CD14-positive monocyte (primary cell): ENCODE data around the gene GJB2. TPM values are rescaled to one million over a fixed set of nuclear protein-coding genes. Genes with fewer than 3 reads are reported as not detected.

Experiments used
- DNase-seq, 3 donors: peaks; one replicate each; pipeline ENCODE4 v3.0.0-alpha.2; 2011 to 2022
- H2AFZ ChIP-seq: 2 replicates; pipeline ENCODE4 v1.6.0; 2012; ENCODE audit warnings: mild to moderate bottlenecking, low read depth, low read length, inconsistent platforms; ENCODE audit not compliant: insufficient read depth, poor library complexity, severe bottlenecking
- H3K27ac ChIP-seq, 2 donors: 1 replicate in 1 of 2; 2 replicates in 1 of 2; pipeline ENCODE4 v1.5.1; 2012 to 2013; ENCODE audit warnings: low read length in 2 of 2, control low read depth in 1 of 2, inconsistent platforms in 1 of 2, low read depth in 1 of 2, mild to moderate bottlenecking in 1 of 2
- H3K27me3 ChIP-seq, 2 donors: one replicate each; pipeline versions ENCODE4 v1.6.0 to v1.6.1; 2011 to 2013; ENCODE audit warnings: low read length in 2 of 2; ENCODE audit not compliant: control insufficient read depth in 2 of 2, insufficient read depth in 2 of 2
- H3K36me3 ChIP-seq, 2 donors: replicated peaks in 1 of 2; 1 replicate in 1 of 2; 2 replicates in 1 of 2; pipeline versions ENCODE4 v1.5.1 to v1.6.1; 2012 to 2013; ENCODE audit warnings: low read length in 2 of 2, control low read depth in 1 of 2, inconsistent platforms in 1 of 2, mild to moderate bottlenecking in 1 of 2; ENCODE audit not compliant: insufficient read depth in 2 of 2, control insufficient read depth in 1 of 2
- H3K4me1 ChIP-seq, 2 donors: 1 replicate in 1 of 2; 2 replicates in 1 of 2; pipeline versions ENCODE4 v1.5.1 to v1.6.1; 2012 to 2013; ENCODE audit warnings: low read length in 2 of 2, control low read depth in 1 of 2, inconsistent platforms in 1 of 2, mild to moderate bottlenecking in 1 of 2, moderate library complexity in 1 of 2; ENCODE audit not compliant: insufficient read depth in 2 of 2, control insufficient read depth in 1 of 2
- H3K4me2 ChIP-seq: replicated peaks from 2 replicates; pipeline ENCODE3; 2012; ENCODE audit warnings: low read length, moderate library complexity, mild to moderate bottlenecking; ENCODE audit not compliant: poor library complexity, severe bottlenecking; ENCODE audit errors: extremely low read depth
- H3K4me3 ChIP-seq, 3 experiments: fragments of 200-600 bp in 1 of 3; sonication (generic) in 1 of 3; replicated peaks in 1 of 3; 1 replicate in 2 of 3; 2 replicates in 1 of 3; pipeline ENCODE4 v1.5.1; 2011 to 2013; ENCODE audit warnings: low read length in 3 of 3, mild to moderate bottlenecking in 3 of 3, control low read depth in 2 of 3, low read depth in 2 of 3, inconsistent platforms in 1 of 3, moderate library complexity in 1 of 3
- H3K79me2 ChIP-seq: 2 replicates; pipeline ENCODE4 v1.6.0; 2012; ENCODE audit warnings: mild to moderate bottlenecking, control low read depth, inconsistent platforms, low read length, moderate library complexity; ENCODE audit not compliant: insufficient read depth
- H3K9ac ChIP-seq: 2 replicates; pipeline ENCODE4 v1.6.0; 2017; ENCODE audit warnings: low read length, mild to moderate bottlenecking; ENCODE audit not compliant: insufficient read depth, poor library complexity, severe bottlenecking
- H3K9me3 ChIP-seq, 2 donors: replicated peaks in 1 of 2; 1 replicate in 1 of 2; 2 replicates in 1 of 2; pipeline versions ENCODE4 v1.5.1 to v1.6.1; 2012 to 2013; ENCODE audit warnings: low read length in 2 of 2, control low read depth in 1 of 2; ENCODE audit not compliant: control insufficient read depth in 1 of 2, insufficient read depth in 1 of 2
- H4K20me1 ChIP-seq: 2 replicates; pipeline ENCODE4 v1.6.0; 2012; ENCODE audit warnings: mild to moderate bottlenecking, low read length, control low read depth, moderate library complexity; ENCODE audit not compliant: insufficient read depth
- H3K27ac Mint-ChIP-seq, 7 donors: one replicate each; pipeline ENCODE4 v1.8.0; 2020; ENCODE audit warnings: mild to moderate bottlenecking in 7 of 7, mixed read lengths in 7 of 7, moderate library complexity in 6 of 7, inconsistent platforms in 2 of 7
- H3K27me3 Mint-ChIP-seq, 3 donors: one replicate each; pipeline ENCODE4 v1.8.0; 2021 to 2022; ENCODE audit warnings: low read depth in 3 of 3, mild to moderate bottlenecking in 3 of 3, mixed read lengths in 3 of 3, moderate library complexity in 3 of 3, inconsistent platforms in 1 of 3
- H3K36me3 Mint-ChIP-seq, 2 donors: one replicate each; pipeline ENCODE4 v1.8.0; 2020; ENCODE audit warnings: mixed read lengths in 2 of 2, inconsistent platforms in 1 of 2, mild to moderate bottlenecking in 1 of 2
- H3K4me1 Mint-ChIP-seq: one replicate; pipeline ENCODE4 v1.8.0; 2020; ENCODE audit warnings: mild to moderate bottlenecking, mixed read lengths
- H3K4me3 Mint-ChIP-seq, 2 donors: one replicate each; pipeline ENCODE4 v1.8.0; 2020; ENCODE audit warnings: mild to moderate bottlenecking in 2 of 2, mixed read lengths in 2 of 2, moderate library complexity in 1 of 2
- H3K9me3 Mint-ChIP-seq, 7 donors: one replicate each; pipeline ENCODE4 v1.8.0; 2020 to 2022; ENCODE audit warnings: mixed read lengths in 7 of 7, mild to moderate bottlenecking in 6 of 7, moderate library complexity in 6 of 7, inconsistent platforms in 2 of 7
- WGBS: methylation state at CpG from one replicate; pipeline ENCODE4 v1.1.5; 2013; ENCODE audit warnings: missing lambda C conversion rate; ENCODE audit not compliant: insufficient coverage; 5-methylcytosine and 5-hydroxymethylcytosine counted together
- intact Hi-C, 2 donors: fragments of 100-400 bp; cut with micrococcal nuclease; formaldehyde crosslinking; loops; one replicate each; pipeline versions ENCODE4 v1.15.0 to v1.15.1; 2023
- polyA plus RNA-seq, 3 donors: library from polyadenylated mRNA; depleted of rRNA in 1 of 3; unstranded in 2 of 3; stranded (reverse) in 1 of 3; fragments of 300-500 nt in 2 of 3; fragments of >200 nt in 1 of 3; fragmentation: Illumina TruSeq in 2 of 3; gene quantifications; 1 replicate in 2 of 3; 2 replicates in 1 of 3; pipeline ENCODE4 v1.2.3, GENCODE V29; 2012 to 2021
- TF ChIP-seq, protein P1 (sequence below): fragments of 200-600 bp; IDR thresholded peaks from one replicate; pipeline ENCODE4 v1.8.0; 2022; ENCODE audit warnings: antibody characterized with exemption, mild to moderate bottlenecking

The GJB2 gene
- polyA plus RNA-seq, 3 donors = 0.41 TPM; not detected in 2

DNA sequence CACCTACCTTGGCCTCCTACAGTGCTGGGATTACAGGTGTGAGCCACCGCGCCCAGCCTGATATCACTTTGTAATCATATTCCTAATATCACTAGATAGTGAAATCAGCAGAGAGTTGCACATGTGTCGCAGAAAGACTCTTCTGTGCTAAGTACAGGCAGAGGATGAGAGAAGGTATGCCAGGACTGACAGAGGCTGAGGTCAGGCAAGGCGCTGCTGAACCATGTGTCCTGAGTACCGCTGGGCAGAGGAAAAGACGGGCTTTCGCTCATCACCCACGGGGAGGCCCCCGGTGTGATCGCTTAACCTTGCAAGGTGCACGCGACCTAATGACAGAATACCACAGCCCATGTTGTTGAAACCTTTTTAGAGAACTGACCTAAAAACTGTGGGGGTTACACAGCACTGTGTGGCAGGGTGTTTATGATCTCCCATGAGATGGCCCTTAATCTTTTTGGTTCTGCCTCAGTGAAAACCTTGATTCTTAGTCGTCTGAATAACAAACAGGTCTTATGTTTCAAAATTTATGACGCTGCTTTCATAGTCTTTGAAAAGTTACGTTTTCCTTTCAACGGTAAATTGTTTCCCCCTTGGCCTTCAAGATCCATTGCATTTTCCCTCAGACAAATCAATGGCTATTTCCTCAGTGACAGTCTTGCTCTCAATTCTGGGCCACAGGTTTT is 44.1 kb downstream of the GJB2 start:
- Histone ChIP-seq H3K36me3 (no peaks in the 10 kb centered on the region), H3K4me3 (no peak overlapping the region), H3K4me2 (no peak overlapping the region), H3K9me3 (no peaks in the 10 kb centered on the region), H3K4me1 (no peaks in the 10 kb centered on the region), H2AFZ (no peak overlapping the region), H3K79me2 (no peaks in the 10 kb centered on the region), H4K20me1 (no peaks in the 10 kb centered on the region), H3K27ac (no peak overlapping the region), H3K9ac (no peak overlapping the region), H3K27me3 (peaks cover 0 to 30% of the 10 kb centered on the region in 2 donors)
- H3K9me3 Mint-ChIP-seq = peaks cover 0 to 5% (median 0%) of the 10 kb centered on the region in 7 donors
- WGBS = 95% methylated on average over 14 of the region's 16 CpGs
- intact Hi-C loops = no loop called here
- no peaks in the 10 kb centered on the region for H3K4me1 Mint-ChIP-seq
- no peak for DNase-seq
- peaks cover 29 to 39% (median 36%) of the 10 kb centered on the region in 3 donors for H3K27me3 Mint-ChIP-seq
- H3K27ac Mint-ChIP-seq = peak overlapping the region in 2 of 7 donors; percentile 12 to 17
- no peaks in the 10 kb centered on the region for H3K36me3 Mint-ChIP-seq
- TF ChIP-seq, protein P1, sequence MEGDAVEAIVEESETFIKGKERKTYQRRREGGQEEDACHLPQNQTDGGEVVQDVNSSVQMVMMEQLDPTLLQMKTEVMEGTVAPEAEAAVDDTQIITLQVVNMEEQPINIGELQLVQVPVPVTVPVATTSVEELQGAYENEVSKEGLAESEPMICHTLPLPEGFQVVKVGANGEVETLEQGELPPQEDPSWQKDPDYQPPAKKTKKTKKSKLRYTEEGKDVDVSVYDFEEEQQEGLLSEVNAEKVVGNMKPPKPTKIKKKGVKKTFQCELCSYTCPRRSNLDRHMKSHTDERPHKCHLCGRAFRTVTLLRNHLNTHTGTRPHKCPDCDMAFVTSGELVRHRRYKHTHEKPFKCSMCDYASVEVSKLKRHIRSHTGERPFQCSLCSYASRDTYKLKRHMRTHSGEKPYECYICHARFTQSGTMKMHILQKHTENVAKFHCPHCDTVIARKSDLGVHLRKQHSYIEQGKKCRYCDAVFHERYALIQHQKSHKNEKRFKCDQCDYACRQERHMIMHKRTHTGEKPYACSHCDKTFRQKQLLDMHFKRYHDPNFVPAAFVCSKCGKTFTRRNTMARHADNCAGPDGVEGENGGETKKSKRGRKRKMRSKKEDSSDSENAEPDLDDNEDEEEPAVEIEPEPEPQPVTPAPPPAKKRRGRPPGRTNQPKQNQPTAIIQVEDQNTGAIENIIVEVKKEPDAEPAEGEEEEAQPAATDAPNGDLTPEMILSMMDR = no peak
- no peak overlapping the region for H3K4me3 Mint-ChIP-seq

DNA sequence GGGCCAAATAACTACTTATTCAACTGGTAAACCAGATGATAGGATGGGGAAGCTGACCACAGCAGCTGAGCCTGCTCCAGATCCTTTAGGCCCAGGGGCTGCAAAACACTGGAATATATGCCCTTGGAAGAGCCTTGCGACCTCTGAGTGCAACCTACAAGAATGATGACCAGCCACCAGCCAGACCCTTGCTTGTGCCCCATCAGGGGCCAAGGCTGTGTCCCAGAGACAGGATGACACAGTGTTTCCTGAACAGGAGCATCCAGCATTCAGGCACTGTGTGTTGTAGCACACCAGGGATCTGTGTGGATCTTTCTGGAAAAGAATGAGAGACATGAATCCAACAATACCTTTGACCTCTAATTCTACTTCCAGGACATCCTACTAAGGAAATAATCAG is 46.4 kb downstream of the GJB2 start:
- H3K36me3 Mint-ChIP-seq = peaks cover 0 to 5% of the 10 kb centered on the region in 2 donors
- TF ChIP-seq, protein P1 = no peak
- Histone ChIP-seq H3K36me3 (no peaks in the 10 kb centered on the region), H3K4me2 (no peak overlapping the region), H3K4me1 (no peaks in the 10 kb centered on the region), H2AFZ (no peak overlapping the region), H3K79me2 (no peaks in the 10 kb centered on the region), H4K20me1 (no peaks in the 10 kb centered on the region), H3K27ac (no peak overlapping the region), H3K9ac (no peak overlapping the region), H3K4me3 (no peak overlapping the region), H3K9me3 (peaks cover 0 to 5% of the 10 kb centered on the region in 2 donors), H3K27me3 (peaks cover 7 to 46% of the 10 kb centered on the region in 2 donors)
- peaks cover 0 to 6% (median 4%) of the 10 kb centered on the region in 7 donors for H3K9me3 Mint-ChIP-seq
- no peak overlapping the region for H3K27ac Mint-ChIP-seq
- DNase-seq = no peak
- H3K27me3 Mint-ChIP-seq = peaks cover 43 to 59% (median 47%) of the 10 kb centered on the region in 3 donors
- H3K4me3 Mint-ChIP-seq = no peak overlapping the region
- intact Hi-C loops = no loop called here
- H3K4me1 Mint-ChIP-seq = peaks cover 4% of the 10 kb centered on the region
- 90% methylated on average over 1 of the region's 1 CpG for WGBS
